Measurements from ENCODE around the gene CHPT1. TPM values are rescaled to one million over a fixed set of nuclear protein-coding genes. Genes with fewer than 3 reads are reported as not detected.
"Not testable (repeated sequence)": the region's sequence is repeated elsewhere in the genome, so short reads cannot be mapped to it uniquely, and the experiment has no call there.

CHPT1 gene
- total RNA-seq, 2 experiments from 2014 or later = 21.5 to 22.8 TPM

GRCh38 chr12:101727098-101727497, 29.7 kb downstream of the CHPT1 start:
- DNase-seq = no peak

GRCh38 chr12:101729842-101730241, 32.4 kb downstream of the CHPT1 start:
- no peak for DNase-seq
- no peak overlapping the region for H3K27ac Mint-ChIP-seq
- H3K9me3 Mint-ChIP-seq = no peaks in the 10 kb centered on the region
- H3K27me3 Mint-ChIP-seq = no peaks in the 10 kb centered on the region
- no peak overlapping the region for H3K4me3 Mint-ChIP-seq
- peaks cover 4% of the 10 kb centered on the region for H3K4me1 Mint-ChIP-seq
- peaks cover 10% of the 10 kb centered on the region for H3K36me3 Mint-ChIP-seq

More at GRCh38 chr12:101727098-101727497, 29.7 kb downstream of the CHPT1 start:
- no peak overlapping the region for H3K4me3 Mint-ChIP-seq
- no peaks in the 10 kb centered on the region for H3K9me3 Mint-ChIP-seq
- peaks cover 4% of the 10 kb centered on the region for H3K4me1 Mint-ChIP-seq
- peaks cover 5% of the 10 kb centered on the region for H3K36me3 Mint-ChIP-seq
- no peak overlapping the region for H3K27ac Mint-ChIP-seq
- H3K27me3 Mint-ChIP-seq = no peaks in the 10 kb centered on the region

GRCh38 chr12:101732318-101732717, 34.9 kb downstream of the CHPT1 start:
- peaks cover 8% of the 10 kb centered on the region for H3K36me3 Mint-ChIP-seq
- no peak overlapping the region for H3K27ac Mint-ChIP-seq
- no peaks in the 10 kb centered on the region for H3K9me3 Mint-ChIP-seq

GRCh38 chr12:101733166-101733565, 35.7 kb downstream of the CHPT1 start:
- DNase-seq = no peak
- Mint-ChIP-seq H3K36me3 (peaks cover 8% of the 10 kb centered on the region), H3K9me3 (no peaks in the 10 kb centered on the region), H3K4me3 (no peak overlapping the region), H3K4me1 (no peaks in the 10 kb centered on the region), H3K27ac (no peak overlapping the region), H3K27me3 (no peaks in the 10 kb centered on the region)

More at GRCh38 chr12:101732318-101732717, 34.9 kb downstream of the CHPT1 start:
- H3K27me3 Mint-ChIP-seq = no peaks in the 10 kb centered on the region
- DNase-seq = no peak
- H3K4me3 Mint-ChIP-seq = no peak overlapping the region
- H3K4me1 Mint-ChIP-seq = no peaks in the 10 kb centered on the region

- not testable (repeated sequence) for H3K4me3 Mint-ChIP-seq, H3K9me3 Mint-ChIP-seq, DNase-seq, H3K27ac Mint-ChIP-seq, H3K27me3 Mint-ChIP-seq, H3K4me1 Mint-ChIP-seq
- H3K36me3 Mint-ChIP-seq = peaks cover 12% of the 10 kb centered on the region
These were observed 37.0 kb downstream of the CHPT1 start for GRCh38 chr12:101734482-101734881.

- no peaks in the 10 kb centered on the region for H3K27me3 Mint-ChIP-seq
- no peak for DNase-seq
- peaks cover 8% of the 10 kb centered on the region for H3K36me3 Mint-ChIP-seq
- no peak overlapping the region for H3K27ac Mint-ChIP-seq
- H3K4me3 Mint-ChIP-seq = no peak overlapping the region
- no peaks in the 10 kb centered on the region for H3K9me3 Mint-ChIP-seq
- H3K4me1 Mint-ChIP-seq = no peaks in the 10 kb centered on the region
These were observed 40.0 kb downstream of the CHPT1 start for GRCh38 chr12:101737476-101737875.

- H3K27me3 Mint-ChIP-seq = no peaks in the 10 kb centered on the region
- peaks cover 2% of the 10 kb centered on the region for H3K4me1 Mint-ChIP-seq
- H3K9me3 Mint-ChIP-seq = no peaks in the 10 kb centered on the region
- peaks cover 9% of the 10 kb centered on the region for H3K36me3 Mint-ChIP-seq
- H3K4me3 Mint-ChIP-seq = no peak within 1 kb of the TSS
- no peak for DNase-seq
- H3K27ac Mint-ChIP-seq = no peak within 1 kb of the TSS
These were observed 41.7 kb downstream of the CHPT1 start, which contains the start of gene SYCP3 for GRCh38 chr12:101738920-101739665. SYCP3 (minus strand) TSS chr12:101739462; CDS start chr12:101737935, 1,527 bp downstream.

- H3K4me3 Mint-ChIP-seq = no peak overlapping the region
- no peaks in the 10 kb centered on the region for H3K9me3 Mint-ChIP-seq
- peaks cover 9% of the 10 kb centered on the region for H3K36me3 Mint-ChIP-seq
- H3K27ac Mint-ChIP-seq = no peak overlapping the region
- peaks cover 3% of the 10 kb centered on the region for H3K4me1 Mint-ChIP-seq
- DNase-seq = no peak
- no peaks in the 10 kb centered on the region for H3K27me3 Mint-ChIP-seq
These were observed 43.1 kb downstream of the CHPT1 start for GRCh38 chr12:101740566-101740965.

GRCh38 chr12:101740980-101741379, 43.5 kb downstream of the CHPT1 start:
- Mint-ChIP-seq H3K4me3 (no peak overlapping the region), H3K9me3 (no peaks in the 10 kb centered on the region), H3K4me1 (peaks cover 3% of the 10 kb centered on the region), H3K36me3 (peaks cover 9% of the 10 kb centered on the region), H3K27me3 (no peaks in the 10 kb centered on the region), H3K27ac (no peak overlapping the region)
- DNase-seq = no peak

GRCh38 chr12:101743242-101743641, 45.8 kb downstream of the CHPT1 start:
- no peak for DNase-seq
- Mint-ChIP-seq H3K4me3 (no peak overlapping the region), H3K27ac (peak overlapping the region; percentile 51), H3K27me3 (no peaks in the 10 kb centered on the region), H3K36me3 (peaks cover 11% of the 10 kb centered on the region), H3K4me1 (peaks cover 3% of the 10 kb centered on the region), H3K9me3 (no peaks in the 10 kb centered on the region)

- H3K4me1 Mint-ChIP-seq = peaks cover 3% of the 10 kb centered on the region
- H3K36me3 Mint-ChIP-seq = peaks cover 7% of the 10 kb centered on the region
- no peak for DNase-seq
- H3K4me3 Mint-ChIP-seq = no peak overlapping the region
- peak overlapping the region; percentile 51 for H3K27ac Mint-ChIP-seq
- no peaks in the 10 kb centered on the region for H3K9me3 Mint-ChIP-seq
- no peaks in the 10 kb centered on the region for H3K27me3 Mint-ChIP-seq
These were observed 46.5 kb downstream of the CHPT1 start for GRCh38 chr12:101743724-101744472.

GRCh38 chr12:101745481-101745880, 48.0 kb downstream of the CHPT1 start:
- H3K27ac Mint-ChIP-seq = no peak overlapping the region

GRCh38 chr12:101746196-101746595, 48.8 kb downstream of the CHPT1 start:
- DNase-seq = no peak
- Mint-ChIP-seq H3K4me3 (no peak overlapping the region), H3K4me1 (peaks cover 3% of the 10 kb centered on the region), H3K27ac (no peak overlapping the region), H3K36me3 (peaks cover 7% of the 10 kb centered on the region), H3K27me3 (no peaks in the 10 kb centered on the region), H3K9me3 (no peaks in the 10 kb centered on the region)

More at GRCh38 chr12:101745481-101745880, 48.0 kb downstream of the CHPT1 start:
- Mint-ChIP-seq H3K36me3 (peaks cover 7% of the 10 kb centered on the region), H3K4me1 (peaks cover 3% of the 10 kb centered on the region), H3K27me3 (no peaks in the 10 kb centered on the region), H3K9me3 (no peaks in the 10 kb centered on the region), H3K4me3 (no peak overlapping the region)
- DNase-seq = no peak

- peaks cover 7% of the 10 kb centered on the region for H3K36me3 Mint-ChIP-seq
- no peaks in the 10 kb centered on the region for H3K27me3 Mint-ChIP-seq
- no peaks in the 10 kb centered on the region for H3K9me3 Mint-ChIP-seq
- DNase-seq = no peak
- no peak overlapping the region for H3K4me3 Mint-ChIP-seq
- H3K27ac Mint-ChIP-seq = no peak overlapping the region
- peaks cover 3% of the 10 kb centered on the region for H3K4me1 Mint-ChIP-seq
These were observed 49.2 kb downstream of the CHPT1 start for GRCh38 chr12:101746661-101747060.

GRCh38 chr12:101747697-101748096, 50.3 kb downstream of the CHPT1 start:
- Mint-ChIP-seq H3K4me3 (no peak overlapping the region), H3K27ac (peak overlapping the region; percentile 40), H3K36me3 (peaks cover 9% of the 10 kb centered on the region), H3K4me1 (peaks cover 3% of the 10 kb centered on the region), H3K9me3 (no peaks in the 10 kb centered on the region), H3K27me3 (no peaks in the 10 kb centered on the region)
- no peak for DNase-seq

Data from activated naive CD8-positive, alpha-beta T cell treated with anti-CD3 and anti-CD28 coated beads for 36 hours (primary cell).